ENCODE data around the gene DLEC1.

DNA sequence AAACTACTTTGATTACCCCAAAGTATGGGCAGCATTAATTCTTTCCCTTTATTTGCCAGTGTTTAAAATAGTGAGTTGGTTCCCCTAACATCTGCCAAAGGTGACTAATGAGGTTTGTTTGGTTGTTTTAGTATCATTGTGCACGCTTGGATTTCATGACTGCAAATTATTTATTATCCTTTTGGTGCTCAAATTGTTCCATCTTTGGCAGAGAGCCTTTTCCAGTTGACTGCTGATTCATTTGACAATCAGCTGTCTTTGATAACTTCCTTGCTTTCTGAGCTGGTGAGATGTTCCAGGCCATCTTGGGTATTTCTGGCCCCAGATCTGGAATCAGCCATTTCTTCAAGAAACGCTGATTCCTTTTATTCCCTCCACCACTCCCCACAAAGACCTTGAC is 8.9 kb downstream of the DLEC1 start:
- TF ChIP-seq POLR2A (IDR thresholded peaks at IDR 0.05; ENCODE audit: low read depth, low read length) (no peak), POLR2AphosphoS5 (IDR thresholded peaks at IDR 0.05; ENCODE audit: low read depth, low read length) (no peak), TAF1 (IDR thresholded peaks at IDR 0.05; ENCODE audit: borderline replicate concordance, low read depth, low read length) (no peak)

Measured in GM12892 (cell line).